ENCODE results near the gene TAS2R38.

The TAS2R38 gene

DNA sequence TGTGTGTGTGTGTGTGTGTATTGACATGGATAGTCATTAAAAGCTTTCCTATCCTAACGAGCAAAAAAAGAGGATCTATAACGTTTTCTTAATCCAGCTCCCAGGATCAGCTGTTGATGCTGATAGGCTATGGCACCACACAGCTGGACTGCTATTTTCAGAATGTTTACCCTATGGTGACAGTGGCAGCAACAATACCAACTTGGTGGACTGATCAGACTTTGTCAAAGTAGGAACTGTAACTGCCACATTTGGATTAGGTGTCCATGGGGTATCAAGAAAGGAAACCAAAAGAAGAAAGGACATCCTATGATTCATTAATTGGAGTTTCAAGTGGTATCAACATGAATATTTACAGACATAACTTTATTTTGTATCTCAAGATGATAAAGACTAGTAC is 24.1 kb downstream of the TAS2R38 start:
- Histone ChIP-seq H3K27me3 (ENCODE audit: control insufficient read depth in 2 of 2, insufficient read depth in 2 of 2, low read length in 2 of 2) (no peaks in the 10 kb centered on the region), H3K36me3 (ENCODE audit: control insufficient read depth in 2 of 2, insufficient read depth in 2 of 2, low read length in 2 of 2) (no peaks in the 10 kb centered on the region), H3K9ac (ENCODE audit: low read depth in 1 of 2, low read length in 2 of 2) (no peak overlapping the region), H3K27ac (ENCODE audit: low read depth in 2 of 2, low read length in 2 of 2) (no peak overlapping the region), H3K9me3 (ENCODE audit: control insufficient read depth in 2 of 2, low read length in 2 of 2) (no peaks in the 10 kb centered on the region), H3K4me1 (ENCODE audit: control insufficient read depth in 2 of 2, insufficient read depth in 2 of 2, low read length in 2 of 2) (no peaks in the 10 kb centered on the region), H3K4me3 (ENCODE audit: low read length in 2 of 2) (no peak overlapping the region)

DNA sequence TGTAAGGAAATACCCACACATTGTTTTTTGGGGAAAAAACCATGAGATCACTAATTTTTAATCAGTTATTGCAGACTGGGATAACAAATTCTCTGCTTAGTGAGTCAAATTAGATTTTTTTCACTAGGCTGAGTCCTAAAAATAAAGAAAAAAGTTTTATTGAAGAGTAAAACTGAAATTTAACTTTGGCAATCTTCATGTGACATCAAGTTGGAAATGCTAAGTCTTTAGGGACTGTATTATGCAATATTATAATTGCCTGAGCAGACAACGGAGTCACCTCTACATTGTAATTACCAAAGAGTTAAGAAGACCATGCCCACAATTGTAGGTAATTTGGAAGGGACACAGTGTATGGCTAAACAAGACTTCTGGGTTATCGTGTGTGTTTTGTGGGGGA is 24.6 kb downstream of the TAS2R38 start:
- H3K9me3 ChIP-seq (ENCODE audit: control insufficient read depth in 2 of 2, low read length in 2 of 2) = no peaks in the 10 kb centered on the region
- H3K36me3 ChIP-seq (ENCODE audit: control insufficient read depth in 2 of 2, insufficient read depth in 2 of 2, low read length in 2 of 2) = no peaks in the 10 kb centered on the region
- H3K27me3 ChIP-seq (ENCODE audit: control insufficient read depth in 2 of 2, insufficient read depth in 2 of 2, low read length in 2 of 2) = no peaks in the 10 kb centered on the region
- H3K9ac ChIP-seq (ENCODE audit: low read depth in 1 of 2, low read length in 2 of 2) = no peak overlapping the region
- no peaks in the 10 kb centered on the region for H3K4me1 ChIP-seq (ENCODE audit: control insufficient read depth in 2 of 2, insufficient read depth in 2 of 2, low read length in 2 of 2)
- no peak overlapping the region for H3K27ac ChIP-seq (ENCODE audit: low read depth in 2 of 2, low read length in 2 of 2)
- no peak overlapping the region for H3K4me3 ChIP-seq (ENCODE audit: low read length in 2 of 2)

DNA sequence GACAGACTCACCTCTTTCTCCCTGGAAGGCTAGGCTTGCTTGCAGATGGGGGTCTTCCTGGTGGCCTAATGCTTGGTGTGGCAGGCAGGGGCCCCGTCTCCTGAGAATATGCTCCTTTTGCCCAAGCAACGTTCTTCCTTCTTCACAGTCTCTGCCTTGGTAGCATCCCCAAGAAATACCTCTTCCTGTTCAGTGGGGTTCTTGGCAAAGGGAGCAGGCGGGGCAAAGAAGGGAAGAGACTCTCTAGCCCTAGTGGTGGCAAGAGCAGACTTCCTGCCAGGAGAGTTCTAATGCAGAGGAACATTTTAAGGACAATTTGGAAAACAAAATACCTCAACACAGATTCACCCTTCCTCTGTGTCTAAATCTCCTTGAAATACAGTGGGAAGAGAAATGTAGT is 26.8 kb downstream of the TAS2R38 start, which contains the start of gene CLEC5A:
CLEC5A (minus strand) TSS at position 179 of the 400 bp plus-strand sequence. CDS start 682 bp downstream, outside the sequence.
- Histone ChIP-seq H3K27ac (ENCODE audit: low read depth in 2 of 2, low read length in 2 of 2) (no peak within 1 kb of the TSS), H3K4me1 (ENCODE audit: control insufficient read depth in 2 of 2, insufficient read depth in 2 of 2, low read length in 2 of 2) (no peaks in the 10 kb centered on the region), H3K4me3 (ENCODE audit: low read length in 2 of 2) (no peak within 1 kb of the TSS)

DNA sequence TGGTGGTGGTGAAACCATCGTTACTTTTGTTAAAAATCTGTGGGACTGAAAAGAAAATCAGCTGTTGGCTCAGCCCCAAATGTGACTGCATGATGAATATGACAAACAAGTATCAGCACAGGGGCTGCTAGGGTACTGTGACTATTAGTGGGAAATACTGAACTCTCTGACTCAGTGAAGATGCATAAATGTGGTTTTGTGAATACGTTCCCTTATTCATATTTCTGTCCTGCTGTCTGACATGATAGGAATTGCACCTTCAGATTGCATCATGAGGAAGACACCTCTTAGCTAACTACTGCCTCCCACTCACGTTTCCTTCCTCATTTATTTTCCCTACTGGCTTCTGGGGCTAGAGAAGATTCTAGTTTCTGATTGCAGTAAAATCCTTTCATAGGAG is 28.2 kb downstream of the TAS2R38 start:
- no peak overlapping the region for H3K9ac ChIP-seq (ENCODE audit: low read depth in 1 of 2, low read length in 2 of 2)
- H3K36me3 ChIP-seq (ENCODE audit: control insufficient read depth in 2 of 2, insufficient read depth in 2 of 2, low read length in 2 of 2) = no peaks in the 10 kb centered on the region
- H3K27ac ChIP-seq (ENCODE audit: low read depth in 2 of 2, low read length in 2 of 2) = no peak overlapping the region
- no peaks in the 10 kb centered on the region for H3K27me3 ChIP-seq (ENCODE audit: control insufficient read depth in 2 of 2, insufficient read depth in 2 of 2, low read length in 2 of 2)
- H3K4me3 ChIP-seq (ENCODE audit: low read length in 2 of 2) = no peak overlapping the region
- peaks cover 0 to 3% of the 10 kb centered on the region in 2 donors for H3K9me3 ChIP-seq (ENCODE audit: control insufficient read depth in 2 of 2, low read length in 2 of 2)
- H3K4me1 ChIP-seq (ENCODE audit: control insufficient read depth in 2 of 2, insufficient read depth in 2 of 2, low read length in 2 of 2) = no peaks in the 10 kb centered on the region

More for the DNA sequence above, 26.8 kb downstream of the TAS2R38 start, which contains the start of gene CLEC5A:
- Histone ChIP-seq H3K27me3 (ENCODE audit: control insufficient read depth in 2 of 2, insufficient read depth in 2 of 2, low read length in 2 of 2) (no peaks in the 10 kb centered on the region), H3K9ac (ENCODE audit: low read depth in 1 of 2, low read length in 2 of 2) (no peak within 1 kb of the TSS), H3K9me3 (ENCODE audit: control insufficient read depth in 2 of 2, low read length in 2 of 2) (no peaks in the 10 kb centered on the region), H3K36me3 (ENCODE audit: control insufficient read depth in 2 of 2, insufficient read depth in 2 of 2, low read length in 2 of 2) (no peaks in the 10 kb centered on the region)

DNA sequence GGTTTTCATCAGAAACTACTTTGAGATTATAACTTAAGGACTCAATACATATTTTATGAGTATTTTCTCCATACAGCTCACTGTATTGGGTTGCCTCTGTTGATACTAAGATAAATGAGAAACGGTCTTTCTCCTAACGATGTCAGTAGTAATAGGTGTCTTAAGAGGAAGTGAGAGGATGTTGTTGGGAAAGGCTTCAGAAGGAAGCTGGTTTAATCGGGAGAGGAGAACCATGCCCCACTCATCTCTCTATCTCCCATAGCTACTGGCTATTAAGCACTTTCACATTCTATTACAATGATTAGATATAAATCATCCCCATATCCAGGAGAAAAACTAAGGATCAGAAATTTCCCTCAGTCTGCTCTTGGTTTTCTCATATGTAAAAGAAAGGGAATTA is 28.8 kb downstream of the TAS2R38 start:
- H3K4me3 ChIP-seq (ENCODE audit: low read length in 2 of 2) = no peak overlapping the region

DNA sequence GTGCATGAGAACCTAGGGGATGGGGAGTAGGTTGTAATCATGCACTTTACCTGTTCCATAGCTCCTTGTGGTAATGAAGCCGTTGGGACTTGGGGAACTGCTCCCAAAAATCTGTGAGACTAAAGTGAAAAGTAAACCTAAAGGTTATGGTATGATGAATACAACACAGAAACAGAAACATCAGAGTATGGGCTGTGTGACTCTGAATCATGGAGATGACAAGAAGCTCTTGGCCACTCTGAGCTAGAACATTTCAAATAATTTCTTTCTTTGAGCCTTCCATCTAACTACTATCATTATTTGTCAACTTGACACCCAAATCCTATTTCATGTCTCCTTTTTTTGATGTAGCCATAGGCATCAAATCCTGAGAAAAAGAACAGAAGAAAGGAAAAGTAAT is 29.7 kb downstream of the TAS2R38 start:
- H3K9ac ChIP-seq (ENCODE audit: low read depth in 1 of 2, low read length in 2 of 2) = no peak overlapping the region
- no peaks in the 10 kb centered on the region for H3K27me3 ChIP-seq (ENCODE audit: control insufficient read depth in 2 of 2, insufficient read depth in 2 of 2, low read length in 2 of 2)
- no peak overlapping the region for H3K27ac ChIP-seq (ENCODE audit: low read depth in 2 of 2, low read length in 2 of 2)
- H3K4me1 ChIP-seq (ENCODE audit: control insufficient read depth in 2 of 2, insufficient read depth in 2 of 2, low read length in 2 of 2) = no peaks in the 10 kb centered on the region
- no peaks in the 10 kb centered on the region for H3K36me3 ChIP-seq (ENCODE audit: control insufficient read depth in 2 of 2, insufficient read depth in 2 of 2, low read length in 2 of 2)
- H3K4me3 ChIP-seq (ENCODE audit: low read length in 2 of 2) = no peak overlapping the region
- H3K9me3 ChIP-seq (ENCODE audit: control insufficient read depth in 2 of 2, low read length in 2 of 2) = peaks cover 0 to 3% of the 10 kb centered on the region in 2 donors

More for the DNA sequence above, 28.8 kb downstream of the TAS2R38 start:
- Histone ChIP-seq H3K36me3 (ENCODE audit: control insufficient read depth in 2 of 2, insufficient read depth in 2 of 2, low read length in 2 of 2) (no peaks in the 10 kb centered on the region), H3K9me3 (ENCODE audit: control insufficient read depth in 2 of 2, low read length in 2 of 2) (peaks cover 0 to 3% of the 10 kb centered on the region in 2 donors), H3K27ac (ENCODE audit: low read depth in 2 of 2, low read length in 2 of 2) (no peak overlapping the region), H3K9ac (ENCODE audit: low read depth in 1 of 2, low read length in 2 of 2) (no peak overlapping the region), H3K27me3 (ENCODE audit: control insufficient read depth in 2 of 2, insufficient read depth in 2 of 2, low read length in 2 of 2) (no peaks in the 10 kb centered on the region), H3K4me1 (ENCODE audit: control insufficient read depth in 2 of 2, insufficient read depth in 2 of 2, low read length in 2 of 2) (no peaks in the 10 kb centered on the region)

DNA sequence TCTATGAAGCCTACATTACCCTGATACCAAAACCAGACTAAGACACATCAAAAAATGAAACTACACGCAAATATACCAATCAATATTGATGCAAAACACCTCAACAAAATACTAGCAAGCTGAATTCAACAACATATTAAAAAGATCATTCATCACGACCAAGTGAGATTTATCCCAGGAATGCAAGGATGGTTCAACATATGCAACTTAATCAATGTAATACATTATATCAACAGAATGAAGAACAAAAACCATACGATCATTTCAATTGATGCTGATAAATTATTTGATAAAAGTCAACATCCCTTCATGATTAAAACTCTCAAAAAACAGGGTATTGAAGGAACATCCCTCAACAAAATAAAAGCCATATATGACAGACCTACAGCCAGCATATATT is 32.5 kb downstream of the TAS2R38 start:
- Histone ChIP-seq H3K9ac (ENCODE audit: low read depth in 1 of 2, low read length in 2 of 2) (no peak overlapping the region), H3K4me3 (ENCODE audit: low read length in 2 of 2) (no peak overlapping the region), H3K9me3 (ENCODE audit: control insufficient read depth in 2 of 2, low read length in 2 of 2) (peaks cover 0 to 3% of the 10 kb centered on the region in 2 donors), H3K27me3 (ENCODE audit: control insufficient read depth in 2 of 2, insufficient read depth in 2 of 2, low read length in 2 of 2) (no peaks in the 10 kb centered on the region), H3K36me3 (ENCODE audit: control insufficient read depth in 2 of 2, insufficient read depth in 2 of 2, low read length in 2 of 2) (no peaks in the 10 kb centered on the region), H3K4me1 (ENCODE audit: control insufficient read depth in 2 of 2, insufficient read depth in 2 of 2, low read length in 2 of 2) (no peaks in the 10 kb centered on the region), H3K27ac (ENCODE audit: low read depth in 2 of 2, low read length in 2 of 2) (no peak overlapping the region)

DNA sequence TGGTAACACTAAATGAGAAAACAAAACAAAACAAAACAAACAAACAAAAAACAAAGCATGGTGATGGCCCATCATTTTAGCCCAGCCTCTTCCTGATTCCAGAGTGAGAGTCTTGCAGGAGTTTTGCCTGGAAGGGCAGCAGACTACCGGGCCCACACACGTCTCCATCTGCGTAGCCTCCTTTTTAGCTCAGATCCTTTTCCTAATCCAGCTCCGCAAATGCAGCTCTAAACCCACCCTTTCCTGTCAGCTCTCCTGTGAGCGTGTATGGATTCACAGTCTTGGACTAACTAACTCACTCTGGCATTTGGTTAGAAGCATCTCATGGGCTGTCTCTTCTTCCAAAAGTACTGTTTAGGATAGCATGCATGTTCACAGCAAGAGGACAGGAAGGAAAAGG is 43.4 kb downstream of the TAS2R38 start:
- H3K27ac ChIP-seq (ENCODE audit: low read depth in 2 of 2, low read length in 2 of 2) = no peak overlapping the region

DNA sequence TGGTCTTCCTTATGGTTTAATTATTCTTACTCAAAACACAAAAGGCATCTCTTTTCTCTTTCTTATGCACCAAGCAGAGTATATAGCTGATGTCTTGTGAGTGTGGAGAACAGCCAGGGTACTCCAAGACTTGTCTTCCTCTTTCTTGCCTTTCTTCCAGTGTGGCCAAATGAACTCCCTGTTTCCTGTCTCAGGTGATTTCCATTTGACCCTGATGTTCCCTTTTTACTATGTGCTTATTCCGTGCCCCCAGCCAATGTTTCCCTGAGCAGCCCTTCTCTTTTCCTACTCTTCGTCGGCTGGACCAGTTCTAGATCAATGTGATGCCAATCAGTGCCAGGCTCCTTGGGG is 44.8 kb downstream of the TAS2R38 start:
- Histone ChIP-seq H3K27ac (ENCODE audit: low read depth in 2 of 2, low read length in 2 of 2) (no peak overlapping the region), H3K9me3 (ENCODE audit: control insufficient read depth in 2 of 2, low read length in 2 of 2) (no peaks in the 10 kb centered on the region), H3K27me3 (ENCODE audit: control insufficient read depth in 2 of 2, insufficient read depth in 2 of 2, low read length in 2 of 2) (no peaks in the 10 kb centered on the region)

More for the DNA sequence above, 43.4 kb downstream of the TAS2R38 start:
- Histone ChIP-seq H3K9me3 (ENCODE audit: control insufficient read depth in 2 of 2, low read length in 2 of 2) (no peaks in the 10 kb centered on the region), H3K36me3 (ENCODE audit: control insufficient read depth in 2 of 2, insufficient read depth in 2 of 2, low read length in 2 of 2) (no peaks in the 10 kb centered on the region), H3K9ac (ENCODE audit: low read depth in 1 of 2, low read length in 2 of 2) (no peak overlapping the region), H3K4me3 (ENCODE audit: low read length in 2 of 2) (no peak overlapping the region), H3K27me3 (ENCODE audit: control insufficient read depth in 2 of 2, insufficient read depth in 2 of 2, low read length in 2 of 2) (no peaks in the 10 kb centered on the region), H3K4me1 (ENCODE audit: control insufficient read depth in 2 of 2, insufficient read depth in 2 of 2, low read length in 2 of 2) (no peaks in the 10 kb centered on the region)

DNA sequence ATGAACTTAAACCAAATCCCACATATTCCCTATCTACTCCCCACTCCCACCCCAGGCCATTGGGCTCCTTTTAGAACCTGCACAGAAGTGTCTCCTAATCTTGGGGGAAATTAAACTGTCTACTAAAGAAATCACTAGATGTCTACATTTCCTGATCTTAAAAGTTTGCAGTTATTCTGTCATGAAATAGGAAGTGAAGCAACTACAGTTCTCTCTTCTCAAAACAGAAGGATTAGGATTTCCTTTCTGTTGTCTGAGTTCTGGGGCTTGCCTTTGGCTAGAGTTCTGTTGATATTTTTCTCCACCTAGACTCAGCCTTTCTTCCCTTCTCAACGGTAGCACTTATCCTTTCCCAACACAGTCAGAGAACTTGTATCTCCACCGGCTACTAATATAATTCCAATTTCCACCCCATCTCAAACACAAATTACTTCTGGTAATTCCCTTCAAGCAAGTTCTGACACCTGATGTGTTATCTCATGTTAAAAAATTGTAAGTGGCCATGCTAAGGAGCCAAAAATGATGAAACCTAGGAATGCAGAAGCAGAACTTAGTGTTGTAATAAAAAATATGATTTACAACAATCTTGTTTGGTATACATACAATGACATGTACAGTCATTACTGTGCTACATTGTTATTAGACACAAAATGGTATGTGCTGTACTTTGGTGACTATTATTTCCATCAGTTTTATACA is 45.3 kb downstream of the TAS2R38 start:
- no peaks in the 10 kb centered on the region for H3K9me3 ChIP-seq (ENCODE audit: control insufficient read depth in 2 of 2, low read length in 2 of 2)

More for the DNA sequence above, 44.8 kb downstream of the TAS2R38 start:
- H3K4me3 ChIP-seq (ENCODE audit: low read length in 2 of 2) = no peak overlapping the region
- H3K36me3 ChIP-seq (ENCODE audit: control insufficient read depth in 2 of 2, insufficient read depth in 2 of 2, low read length in 2 of 2) = no peaks in the 10 kb centered on the region
- no peak overlapping the region for H3K9ac ChIP-seq (ENCODE audit: low read depth in 1 of 2, low read length in 2 of 2)
- H3K4me1 ChIP-seq (ENCODE audit: control insufficient read depth in 2 of 2, insufficient read depth in 2 of 2, low read length in 2 of 2) = no peaks in the 10 kb centered on the region

More for the DNA sequence above, 45.3 kb downstream of the TAS2R38 start:
- Histone ChIP-seq H3K4me3 (ENCODE audit: low read length in 2 of 2) (no peak overlapping the region), H3K4me1 (ENCODE audit: control insufficient read depth in 2 of 2, insufficient read depth in 2 of 2, low read length in 2 of 2) (no peaks in the 10 kb centered on the region), H3K36me3 (ENCODE audit: control insufficient read depth in 2 of 2, insufficient read depth in 2 of 2, low read length in 2 of 2) (no peaks in the 10 kb centered on the region), H3K27me3 (ENCODE audit: control insufficient read depth in 2 of 2, insufficient read depth in 2 of 2, low read length in 2 of 2) (no peaks in the 10 kb centered on the region), H3K27ac (ENCODE audit: low read depth in 2 of 2, low read length in 2 of 2) (no peak overlapping the region), H3K9ac (ENCODE audit: low read depth in 1 of 2, low read length in 2 of 2) (no peak overlapping the region)
